Endometrium (tissue), 2 donors: ENCODE data around the gene CD63.
"Not testable (repeated sequence)": the region's sequence is repeated elsewhere in the genome, so short reads cannot be mapped to it uniquely, and the experiment has no call there.

Source experiments
- FAIRE-seq: peaks from 2 replicates; lab custom pipeline; 2012; peaks lifted over from hg19 to GRCh38; lab: Jason Lieb, UNC
- donor health status: control.
- donor health status: control.

CD63 gene

GRCh38 chr12:55728939-55729818 is at the start of gene CD63:
Gene CD63 (minus strand): TSS chr12:55729009. CDS start chr12:55728341, 668 bp downstream.
- FAIRE-seq, result no peak

- FAIRE-seq, result no peak
Measured at GRCh38 chr12:55777856-55778255, 49.0 kb upstream of the CD63 start.

- FAIRE-seq, result no peak
Measured at GRCh38 chr12:55771736-55772135, 42.9 kb upstream of the CD63 start.

GRCh38 chr12:55767156-55767555 is 38.3 kb upstream of the CD63 start:
- FAIRE-seq, result no peak

GRCh38 chr12:55765736-55766290 is 37.0 kb upstream of the CD63 start:
- no peak for FAIRE-seq

- no peak for FAIRE-seq
Measured at GRCh38 chr12:55762646-55763045, 33.8 kb upstream of the CD63 start.

- FAIRE-seq, result no peak
Measured at GRCh38 chr12:55760663-55761062, 31.9 kb upstream of the CD63 start.

GRCh38 chr12:55758575-55758974 is 29.8 kb upstream of the CD63 start:
- FAIRE-seq, result not testable (repeated sequence)

- no peak for FAIRE-seq
Measured at GRCh38 chr12:55757701-55758100, 28.9 kb upstream of the CD63 start.

GRCh38 chr12:55755246-55755645 is 26.4 kb upstream of the CD63 start:
- no peak for FAIRE-seq

GRCh38 chr12:55748230-55748993 is 19.6 kb upstream of the CD63 start:
- no peak for FAIRE-seq

GRCh38 chr12:55746913-55747231 is 18.1 kb upstream of the CD63 start:
- FAIRE-seq, result no peak

- FAIRE-seq, result no peak
Measured at GRCh38 chr12:55746174-55746912, 17.5 kb upstream of the CD63 start.

- no peak for FAIRE-seq
Measured at GRCh38 chr12:55745361-55746173, 16.8 kb upstream of the CD63 start.

- FAIRE-seq, result no peak
Measured at GRCh38 chr12:55744340-55745030, 15.7 kb upstream of the CD63 start.

- FAIRE-seq, result no peak
Measured at GRCh38 chr12:55743406-55744339, 14.9 kb upstream of the CD63 start.

- FAIRE-seq, result no peak
Measured at GRCh38 chr12:55742719-55743405, 14.1 kb upstream of the CD63 start, which contains the start of gene GDF11. Gene GDF11 (plus strand): TSS chr12:55743122. CDS start chr12:55743317, 195 bp downstream.

GRCh38 chr12:55741931-55742680 is 13.3 kb upstream of the CD63 start:
- FAIRE-seq, result no peak
